ENCODE measurements around the gene DZIP1L.
"Not testable (repeated sequence)": the region's sequence is repeated elsewhere in the genome, so short reads cannot be mapped to it uniquely, and the experiment has no call there.

DNA sequence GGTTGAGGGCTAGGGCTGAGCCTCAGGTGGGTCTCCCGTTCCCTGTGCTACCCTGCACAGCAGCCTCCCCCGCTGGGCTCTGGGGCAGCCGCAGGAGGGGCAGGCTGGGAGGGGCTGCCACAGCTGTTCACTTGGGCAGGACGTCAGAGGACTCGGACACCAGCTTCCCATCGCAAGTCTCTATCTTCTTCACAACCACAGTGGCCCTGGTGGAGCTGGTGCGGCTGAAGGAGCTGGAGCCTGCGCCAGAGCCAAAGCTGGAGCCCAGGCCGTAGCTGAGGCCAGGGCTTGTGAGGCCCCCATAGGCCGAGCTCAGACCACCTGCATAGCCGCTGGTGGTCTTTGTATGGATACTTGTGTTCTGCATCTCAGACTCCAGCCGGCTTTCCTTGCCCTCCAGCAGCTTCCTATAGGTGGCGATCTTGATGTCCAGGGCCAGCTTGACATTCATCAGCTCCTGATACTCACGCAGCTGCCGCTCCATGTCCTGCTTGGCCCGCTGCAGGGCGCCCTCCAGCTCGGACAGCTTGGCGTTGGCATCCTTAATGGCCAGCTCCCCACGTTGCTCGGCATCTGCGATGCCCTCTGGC lies 14.0 kb downstream of the DZIP1L start:
- TF ChIP-seq, protein P1, sequence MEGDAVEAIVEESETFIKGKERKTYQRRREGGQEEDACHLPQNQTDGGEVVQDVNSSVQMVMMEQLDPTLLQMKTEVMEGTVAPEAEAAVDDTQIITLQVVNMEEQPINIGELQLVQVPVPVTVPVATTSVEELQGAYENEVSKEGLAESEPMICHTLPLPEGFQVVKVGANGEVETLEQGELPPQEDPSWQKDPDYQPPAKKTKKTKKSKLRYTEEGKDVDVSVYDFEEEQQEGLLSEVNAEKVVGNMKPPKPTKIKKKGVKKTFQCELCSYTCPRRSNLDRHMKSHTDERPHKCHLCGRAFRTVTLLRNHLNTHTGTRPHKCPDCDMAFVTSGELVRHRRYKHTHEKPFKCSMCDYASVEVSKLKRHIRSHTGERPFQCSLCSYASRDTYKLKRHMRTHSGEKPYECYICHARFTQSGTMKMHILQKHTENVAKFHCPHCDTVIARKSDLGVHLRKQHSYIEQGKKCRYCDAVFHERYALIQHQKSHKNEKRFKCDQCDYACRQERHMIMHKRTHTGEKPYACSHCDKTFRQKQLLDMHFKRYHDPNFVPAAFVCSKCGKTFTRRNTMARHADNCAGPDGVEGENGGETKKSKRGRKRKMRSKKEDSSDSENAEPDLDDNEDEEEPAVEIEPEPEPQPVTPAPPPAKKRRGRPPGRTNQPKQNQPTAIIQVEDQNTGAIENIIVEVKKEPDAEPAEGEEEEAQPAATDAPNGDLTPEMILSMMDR (conservative IDR thresholded peaks at IDR 0.05), result not testable (repeated sequence)
- not testable (repeated sequence) for TF ChIP-seq EZH2 (IDR thresholded peaks at IDR 0.05; ENCODE audit: low read depth)

Data from PC-9 (cell line).